ENCODE measurements around the gene MTMR3.

Gene MTMR3

DNA sequence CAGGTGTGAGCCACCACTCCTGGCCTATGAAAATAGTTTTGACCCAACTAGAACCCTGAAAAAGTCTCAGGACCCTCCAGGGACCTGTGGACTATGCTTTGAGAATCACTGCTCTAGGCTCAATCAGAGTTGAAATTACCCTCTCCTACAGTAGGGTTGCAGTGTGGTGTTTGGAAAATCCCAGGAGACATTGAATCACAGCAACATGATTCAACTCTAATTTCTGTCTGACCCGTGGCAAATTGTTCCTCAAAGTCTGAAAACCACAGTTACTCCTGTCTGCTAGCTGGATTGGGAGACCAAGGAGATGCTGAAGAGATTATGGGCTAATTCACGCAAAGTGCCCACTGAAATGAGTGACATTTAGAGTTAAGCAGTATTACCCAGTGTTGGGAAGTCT is 5.4 kb upstream of the MTMR3 start:
- TF ChIP-seq, protein P1, sequence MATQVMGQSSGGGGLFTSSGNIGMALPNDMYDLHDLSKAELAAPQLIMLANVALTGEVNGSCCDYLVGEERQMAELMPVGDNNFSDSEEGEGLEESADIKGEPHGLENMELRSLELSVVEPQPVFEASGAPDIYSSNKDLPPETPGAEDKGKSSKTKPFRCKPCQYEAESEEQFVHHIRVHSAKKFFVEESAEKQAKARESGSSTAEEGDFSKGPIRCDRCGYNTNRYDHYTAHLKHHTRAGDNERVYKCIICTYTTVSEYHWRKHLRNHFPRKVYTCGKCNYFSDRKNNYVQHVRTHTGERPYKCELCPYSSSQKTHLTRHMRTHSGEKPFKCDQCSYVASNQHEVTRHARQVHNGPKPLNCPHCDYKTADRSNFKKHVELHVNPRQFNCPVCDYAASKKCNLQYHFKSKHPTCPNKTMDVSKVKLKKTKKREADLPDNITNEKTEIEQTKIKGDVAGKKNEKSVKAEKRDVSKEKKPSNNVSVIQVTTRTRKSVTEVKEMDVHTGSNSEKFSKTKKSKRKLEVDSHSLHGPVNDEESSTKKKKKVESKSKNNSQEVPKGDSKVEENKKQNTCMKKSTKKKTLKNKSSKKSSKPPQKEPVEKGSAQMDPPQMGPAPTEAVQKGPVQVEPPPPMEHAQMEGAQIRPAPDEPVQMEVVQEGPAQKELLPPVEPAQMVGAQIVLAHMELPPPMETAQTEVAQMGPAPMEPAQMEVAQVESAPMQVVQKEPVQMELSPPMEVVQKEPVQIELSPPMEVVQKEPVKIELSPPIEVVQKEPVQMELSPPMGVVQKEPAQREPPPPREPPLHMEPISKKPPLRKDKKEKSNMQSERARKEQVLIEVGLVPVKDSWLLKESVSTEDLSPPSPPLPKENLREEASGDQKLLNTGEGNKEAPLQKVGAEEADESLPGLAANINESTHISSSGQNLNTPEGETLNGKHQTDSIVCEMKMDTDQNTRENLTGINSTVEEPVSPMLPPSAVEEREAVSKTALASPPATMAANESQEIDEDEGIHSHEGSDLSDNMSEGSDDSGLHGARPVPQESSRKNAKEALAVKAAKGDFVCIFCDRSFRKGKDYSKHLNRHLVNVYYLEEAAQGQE (IDR thresholded peaks at IDR 0.05; ENCODE audit: insufficient read depth in 1 of 2, low read depth in 2 of 2, low read length in 2 of 2): no peak
- no peak for TF ChIP-seq SIN3A (IDR thresholded peaks at IDR 0.05; ENCODE audit: borderline replicate concordance, insufficient read depth, low read length)
- TF ChIP-seq FOXP2 (optimal IDR thresholded peaks at IDR 0.05; ENCODE audit: borderline replicate concordance, extremely low read depth, extremely low read length, insufficient read depth): no peak
- TF ChIP-seq POLR2AphosphoS5 (IDR thresholded peaks at IDR 0.05; ENCODE audit: low read depth, low read length): no peak
- no peak for TF ChIP-seq TAF1 (IDR thresholded peaks at IDR 0.05; ENCODE audit: borderline replicate concordance, insufficient read depth, low read length)

DNA sequence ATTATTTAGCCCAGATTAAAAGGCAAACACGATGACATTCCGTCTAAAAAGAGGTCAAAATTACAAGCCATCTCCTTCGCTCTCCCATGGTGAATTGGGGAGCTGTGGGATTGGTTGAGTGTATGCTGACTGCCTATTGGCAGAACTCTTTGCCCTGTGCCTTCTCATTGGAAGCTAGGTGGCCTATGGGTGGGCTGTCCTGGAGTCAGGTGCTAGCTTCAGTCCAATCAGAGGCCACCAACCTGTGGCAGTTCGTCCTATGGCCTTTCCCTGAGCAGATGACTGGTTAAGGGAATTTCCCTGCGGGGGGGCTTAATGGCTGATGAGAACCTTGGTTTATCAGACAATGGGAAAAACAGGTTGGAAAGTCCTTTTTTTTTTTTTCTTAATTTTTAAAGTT is 3.2 kb upstream of the MTMR3 start:
- TF ChIP-seq, protein P1 (IDR thresholded peaks at IDR 0.05; ENCODE audit: insufficient read depth in 1 of 2, low read depth in 2 of 2, low read length in 2 of 2): no peak
- TF ChIP-seq FOXP2 (optimal IDR thresholded peaks at IDR 0.05; ENCODE audit: borderline replicate concordance, extremely low read depth, extremely low read length, insufficient read depth): no peak
- TF ChIP-seq SIN3A (IDR thresholded peaks at IDR 0.05; ENCODE audit: borderline replicate concordance, insufficient read depth, low read length): no peak
- no peak for TF ChIP-seq TAF1 (IDR thresholded peaks at IDR 0.05; ENCODE audit: borderline replicate concordance, insufficient read depth, low read length)
- no peak for TF ChIP-seq POLR2AphosphoS5 (IDR thresholded peaks at IDR 0.05; ENCODE audit: low read depth, low read length)

DNA sequence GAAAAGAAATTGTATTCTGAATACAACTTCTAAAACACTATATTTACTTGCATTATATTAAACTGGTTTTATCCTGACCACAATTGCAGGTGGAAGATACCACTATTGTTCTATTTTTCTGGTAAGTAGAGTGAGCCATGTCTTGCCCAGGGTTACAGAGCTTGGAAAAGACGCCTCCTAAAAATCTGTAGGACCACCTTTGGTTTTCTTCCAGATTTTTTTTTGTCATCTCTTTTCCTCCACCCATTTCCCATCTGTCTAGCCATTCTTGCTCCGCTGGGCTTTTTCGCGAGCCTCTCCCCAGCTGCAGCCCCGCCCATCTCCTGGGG is 294 bp upstream of the MTMR3 start:
- TF ChIP-seq POLR2AphosphoS5 (IDR thresholded peaks at IDR 0.05; ENCODE audit: low read depth, low read length) (no peak), FOXP2 (optimal IDR thresholded peaks at IDR 0.05; ENCODE audit: borderline replicate concordance, extremely low read depth, extremely low read length, insufficient read depth) (no peak), SIN3A (IDR thresholded peaks at IDR 0.05; ENCODE audit: borderline replicate concordance, insufficient read depth, low read length) (no peak), TAF1 (IDR thresholded peaks at IDR 0.05; ENCODE audit: borderline replicate concordance, insufficient read depth, low read length) (no peak)
- TF ChIP-seq, protein P1 (IDR thresholded peaks at IDR 0.05; ENCODE audit: insufficient read depth in 1 of 2, low read depth in 2 of 2, low read length in 2 of 2): no peak

- TF ChIP-seq SIN3A (IDR thresholded peaks at IDR 0.05; ENCODE audit: borderline replicate concordance, insufficient read depth, low read length) (no peak), POLR2AphosphoS5 (IDR thresholded peaks at IDR 0.05; ENCODE audit: low read depth, low read length) (no peak), FOXP2 (optimal IDR thresholded peaks at IDR 0.05; ENCODE audit: borderline replicate concordance, extremely low read depth, extremely low read length, insufficient read depth) (no peak), TAF1 (IDR thresholded peaks at IDR 0.05; ENCODE audit: borderline replicate concordance, insufficient read depth, low read length) (no peak)
- TF ChIP-seq, protein P1 (IDR thresholded peaks at IDR 0.05; ENCODE audit: insufficient read depth in 1 of 2, low read depth in 2 of 2, low read length in 2 of 2): no peak
These were observed 762 bp downstream of the MTMR3 start for GRCh38 chr22:29883775-29884097.

GRCh38 chr22:29885610-29886009 is 2.6 kb downstream of the MTMR3 start:
- TF ChIP-seq, protein P1 (IDR thresholded peaks at IDR 0.05; ENCODE audit: insufficient read depth in 1 of 2, low read depth in 2 of 2, low read length in 2 of 2): no peak
- TF ChIP-seq POLR2AphosphoS5 (IDR thresholded peaks at IDR 0.05; ENCODE audit: low read depth, low read length) (no peak), TAF1 (IDR thresholded peaks at IDR 0.05; ENCODE audit: borderline replicate concordance, insufficient read depth, low read length) (no peak)

Measured in PFSK-1 (cell line).